Measurements from ENCODE around the gene ABTB2. TPM values are rescaled to one million over a fixed set of nuclear protein-coding genes. Genes with fewer than 3 reads are reported as not detected.
A peak's percentile ranks its signal among the peaks of the same experiment; 100 is the strongest.

The ABTB2 gene
- polyA plus RNA-seq, 1 donor (not counting 4 experiments of a cell fraction or from before 2014, with no cell fraction given), result 1.0 TPM

GRCh38 chr11:34275486-34275885 lies 82.3 kb downstream of the ABTB2 start:
- TF ChIP-seq EZH2 (IDR thresholded peaks at IDR 0.05; ENCODE audit: low read length), result no peak
- TF ChIP-seq, protein P1, sequence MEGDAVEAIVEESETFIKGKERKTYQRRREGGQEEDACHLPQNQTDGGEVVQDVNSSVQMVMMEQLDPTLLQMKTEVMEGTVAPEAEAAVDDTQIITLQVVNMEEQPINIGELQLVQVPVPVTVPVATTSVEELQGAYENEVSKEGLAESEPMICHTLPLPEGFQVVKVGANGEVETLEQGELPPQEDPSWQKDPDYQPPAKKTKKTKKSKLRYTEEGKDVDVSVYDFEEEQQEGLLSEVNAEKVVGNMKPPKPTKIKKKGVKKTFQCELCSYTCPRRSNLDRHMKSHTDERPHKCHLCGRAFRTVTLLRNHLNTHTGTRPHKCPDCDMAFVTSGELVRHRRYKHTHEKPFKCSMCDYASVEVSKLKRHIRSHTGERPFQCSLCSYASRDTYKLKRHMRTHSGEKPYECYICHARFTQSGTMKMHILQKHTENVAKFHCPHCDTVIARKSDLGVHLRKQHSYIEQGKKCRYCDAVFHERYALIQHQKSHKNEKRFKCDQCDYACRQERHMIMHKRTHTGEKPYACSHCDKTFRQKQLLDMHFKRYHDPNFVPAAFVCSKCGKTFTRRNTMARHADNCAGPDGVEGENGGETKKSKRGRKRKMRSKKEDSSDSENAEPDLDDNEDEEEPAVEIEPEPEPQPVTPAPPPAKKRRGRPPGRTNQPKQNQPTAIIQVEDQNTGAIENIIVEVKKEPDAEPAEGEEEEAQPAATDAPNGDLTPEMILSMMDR (optimal IDR thresholded peaks at IDR 0.05 in 1 of 3, IDR thresholded peaks at IDR 0.05 in 1 of 3, conservative IDR thresholded peaks at IDR 0.05 in 1 of 3; ENCODE audit: extremely low read depth in 1 of 3, insufficient read depth in 2 of 3, low read length in 3 of 3), result no peak
- DNase-seq (ENCODE audit: low read depth, low spot score), result no peak
- Histone ChIP-seq H3K27me3 (ENCODE audit: control insufficient read depth, extremely low read depth, insufficient read depth, low read length) (no peaks in the 10 kb centered on the region), H3K79me2 (ENCODE audit: control insufficient read depth, insufficient read depth, low read length) (no peaks in the 10 kb centered on the region), H3K36me3 (ENCODE audit: control insufficient read depth in 2 of 2, extremely low read depth in 1 of 2, insufficient read depth in 2 of 2, low read length in 2 of 2) (no peaks in the 10 kb centered on the region), H3K9me3 (ENCODE audit: control insufficient read depth, low read depth, low read length) (no peaks in the 10 kb centered on the region), H3K4me2 (ENCODE audit: control insufficient read depth, extremely low read depth, insufficient read depth, low read depth, low read length) (peak overlapping the region; percentile 55), H3K9ac (ENCODE audit: control insufficient read depth, extremely low read depth, insufficient read depth, low read length) (peak overlapping the region; percentile 36), H3K9me1 (ENCODE audit: control insufficient read depth, extremely low read depth, insufficient read depth, low read length) (no peaks in the 10 kb centered on the region), H4K20me1 (ENCODE audit: control insufficient read depth, extremely low read depth, insufficient read depth, low read length) (no peaks in the 10 kb centered on the region), H3K4me1 (ENCODE audit: control insufficient read depth, extremely low read depth, insufficient read depth, low read length) (peaks cover 19% of the 10 kb centered on the region), H3K27ac (ENCODE audit: control insufficient read depth, insufficient read depth, low read length) (peak overlapping the region; percentile 59), H2AFZ (ENCODE audit: control insufficient read depth, low read length) (no peak overlapping the region), H3K4me3 (ENCODE audit: control insufficient read depth in 2 of 3, extremely low read depth in 1 of 3, insufficient read depth in 2 of 3, low read depth in 1 of 3, low read length in 3 of 3) (no peak overlapping the region)
- dilution Hi-C loops (cut with MboI; ENCODE audit: extremely low pct_ligation_motif_present, low sequenced_read_pairs), result no loop called here
- peak; percentile 23 for FAIRE-seq

GRCh38 chr11:34274712-34275398 lies 83.0 kb downstream of the ABTB2 start:
- Histone ChIP-seq H3K4me1 (ENCODE audit: control insufficient read depth, extremely low read depth, insufficient read depth, low read length) (peaks cover 19% of the 10 kb centered on the region), H3K27me3 (ENCODE audit: control insufficient read depth, extremely low read depth, insufficient read depth, low read length) (no peaks in the 10 kb centered on the region), H3K9ac (ENCODE audit: control insufficient read depth, extremely low read depth, insufficient read depth, low read length) (peak overlapping the region; percentile 36), H3K27ac (ENCODE audit: control insufficient read depth, insufficient read depth, low read length) (peak overlapping the region; percentile 59), H3K4me3 (ENCODE audit: control insufficient read depth in 2 of 3, extremely low read depth in 1 of 3, insufficient read depth in 2 of 3, low read depth in 1 of 3, low read length in 3 of 3) (no peak overlapping the region), H3K79me2 (ENCODE audit: control insufficient read depth, insufficient read depth, low read length) (no peaks in the 10 kb centered on the region), H3K9me3 (ENCODE audit: control insufficient read depth, low read depth, low read length) (no peaks in the 10 kb centered on the region), H3K4me2 (ENCODE audit: control insufficient read depth, extremely low read depth, insufficient read depth, low read depth, low read length) (peak overlapping the region; percentile 55), H3K9me1 (ENCODE audit: control insufficient read depth, extremely low read depth, insufficient read depth, low read length) (no peaks in the 10 kb centered on the region), H3K36me3 (ENCODE audit: control insufficient read depth in 2 of 2, extremely low read depth in 1 of 2, insufficient read depth in 2 of 2, low read length in 2 of 2) (no peaks in the 10 kb centered on the region), H2AFZ (ENCODE audit: control insufficient read depth, low read length) (peak overlapping the region; percentile 24), H4K20me1 (ENCODE audit: control insufficient read depth, extremely low read depth, insufficient read depth, low read length) (no peaks in the 10 kb centered on the region)
- DNase-seq (ENCODE audit: low read depth, low spot score), result peak; percentile 88
- dilution Hi-C loops (cut with MboI; ENCODE audit: extremely low pct_ligation_motif_present, low sequenced_read_pairs), result no loop called here
- no peak for TF ChIP-seq EZH2 (IDR thresholded peaks at IDR 0.05; ENCODE audit: low read length)
- TF ChIP-seq, protein P1 (optimal IDR thresholded peaks at IDR 0.05 in 1 of 3, IDR thresholded peaks at IDR 0.05 in 1 of 3, conservative IDR thresholded peaks at IDR 0.05 in 1 of 3; ENCODE audit: extremely low read depth in 1 of 3, insufficient read depth in 2 of 3, low read length in 3 of 3), result no peak
- FAIRE-seq, result peak; percentile 96

Measured in keratinocyte (primary cell).